Measurements from ENCODE around the gene HOXA13. TPM values are rescaled to one million over a fixed set of nuclear protein-coding genes. Genes with fewer than 3 reads are reported as not detected.

HOXA13 gene
- polyA plus RNA-seq, 1 experiment, result 4.6 TPM

- Histone ChIP-seq H3K36me3 (ENCODE audit: control insufficient read depth, insufficient read depth, low read length) (no peaks in the 10 kb centered on the region), H3K4me3 (ENCODE audit: low read depth, low read length) (no peak overlapping the region), H3K27me3 (ENCODE audit: control insufficient read depth, insufficient read depth, low read length) (peaks cover 70% of the 10 kb centered on the region)
- CTCF ChIA-PET, result no interaction called here
- TF ChIP-seq CTCF (IDR thresholded peaks at IDR 0.05; ENCODE audit: insufficient read depth, low read depth, low read length), result no peak
- POLR2A ChIA-PET, result no interaction called here
- DNase-seq (ENCODE audit: low read depth), result no peak
These were observed 43.7 kb upstream of the HOXA13 start for GRCh38 chr7:27243340-27244163.

GRCh38 chr7:27242555-27243339 lies 42.9 kb upstream of the HOXA13 start, which contains the start of gene EVX1:
Gene EVX1 (plus strand): TSS chr7:27242802. CDS start chr7:27243031, 229 bp downstream.
- no peak for DNase-seq (ENCODE audit: low read depth)
- TF ChIP-seq CTCF (IDR thresholded peaks at IDR 0.05; ENCODE audit: insufficient read depth, low read depth, low read length), result no peak
- CTCF ChIA-PET, result interaction anchor here (0.9 to 1.0 kb wide), 2 partner anchors 33 to 64 kb away, joined by 3 to 4 read pairs; no protein-coding TSS in a partner anchor
- Histone ChIP-seq H3K36me3 (ENCODE audit: control insufficient read depth, insufficient read depth, low read length) (no peaks in the 10 kb centered on the region), H3K4me3 (ENCODE audit: low read depth, low read length) (peak within 1 kb of the TSS; percentile 29), H3K27me3 (ENCODE audit: control insufficient read depth, insufficient read depth, low read length) (peaks cover 64% of the 10 kb centered on the region)
- POLR2A ChIA-PET, result no interaction called here

- Histone ChIP-seq H3K4me3 (ENCODE audit: low read depth, low read length) (no peak overlapping the region), H3K36me3 (ENCODE audit: control insufficient read depth, insufficient read depth, low read length) (no peaks in the 10 kb centered on the region), H3K27me3 (ENCODE audit: control insufficient read depth, insufficient read depth, low read length) (peaks cover 61% of the 10 kb centered on the region)
- no peak for TF ChIP-seq CTCF (IDR thresholded peaks at IDR 0.05; ENCODE audit: insufficient read depth, low read depth, low read length)
- DNase-seq (ENCODE audit: low read depth), result no peak
- ChIA-PET CTCF (interaction anchor here (0.9 to 1.0 kb wide), 2 partner anchors 32 to 65 kb away, joined by 3 to 4 read pairs; no protein-coding TSS in a partner anchor), POLR2A (no interaction called here)
These were observed 42.3 kb upstream of the HOXA13 start for GRCh38 chr7:27242154-27242553.

GRCh38 chr7:27241189-27242056 lies 41.5 kb upstream of the HOXA13 start:
- POLR2A ChIA-PET, result no interaction called here
- DNase-seq (ENCODE audit: low read depth), result no peak
- Histone ChIP-seq H3K36me3 (ENCODE audit: control insufficient read depth, insufficient read depth, low read length) (no peaks in the 10 kb centered on the region), H3K4me3 (ENCODE audit: low read depth, low read length) (no peak overlapping the region), H3K27me3 (ENCODE audit: control insufficient read depth, insufficient read depth, low read length) (peaks cover 56% of the 10 kb centered on the region)
- no peak for TF ChIP-seq CTCF (IDR thresholded peaks at IDR 0.05; ENCODE audit: insufficient read depth, low read depth, low read length)
- CTCF ChIA-PET, result interaction anchor here (0.9 to 1.0 kb wide), 2 partner anchors 31 to 65 kb away, joined by 3 to 4 read pairs; no protein-coding TSS in a partner anchor

Measured in BJ (cell line).